GM19455 (cell line): Measurements from ENCODE around the gene RAI1.
"Not testable (repeated sequence)": the region's sequence is repeated elsewhere in the genome, so short reads cannot be mapped to it uniquely, and the experiment has no call there.

Experiments used
- ATAC-seq: cut with Tn5 transposase; IDR thresholded peaks from one replicate; pipeline ENCODE4 v1.9.1; 2021; ENCODE audit not compliant: unreplicated experiment

Gene RAI1, protein sequence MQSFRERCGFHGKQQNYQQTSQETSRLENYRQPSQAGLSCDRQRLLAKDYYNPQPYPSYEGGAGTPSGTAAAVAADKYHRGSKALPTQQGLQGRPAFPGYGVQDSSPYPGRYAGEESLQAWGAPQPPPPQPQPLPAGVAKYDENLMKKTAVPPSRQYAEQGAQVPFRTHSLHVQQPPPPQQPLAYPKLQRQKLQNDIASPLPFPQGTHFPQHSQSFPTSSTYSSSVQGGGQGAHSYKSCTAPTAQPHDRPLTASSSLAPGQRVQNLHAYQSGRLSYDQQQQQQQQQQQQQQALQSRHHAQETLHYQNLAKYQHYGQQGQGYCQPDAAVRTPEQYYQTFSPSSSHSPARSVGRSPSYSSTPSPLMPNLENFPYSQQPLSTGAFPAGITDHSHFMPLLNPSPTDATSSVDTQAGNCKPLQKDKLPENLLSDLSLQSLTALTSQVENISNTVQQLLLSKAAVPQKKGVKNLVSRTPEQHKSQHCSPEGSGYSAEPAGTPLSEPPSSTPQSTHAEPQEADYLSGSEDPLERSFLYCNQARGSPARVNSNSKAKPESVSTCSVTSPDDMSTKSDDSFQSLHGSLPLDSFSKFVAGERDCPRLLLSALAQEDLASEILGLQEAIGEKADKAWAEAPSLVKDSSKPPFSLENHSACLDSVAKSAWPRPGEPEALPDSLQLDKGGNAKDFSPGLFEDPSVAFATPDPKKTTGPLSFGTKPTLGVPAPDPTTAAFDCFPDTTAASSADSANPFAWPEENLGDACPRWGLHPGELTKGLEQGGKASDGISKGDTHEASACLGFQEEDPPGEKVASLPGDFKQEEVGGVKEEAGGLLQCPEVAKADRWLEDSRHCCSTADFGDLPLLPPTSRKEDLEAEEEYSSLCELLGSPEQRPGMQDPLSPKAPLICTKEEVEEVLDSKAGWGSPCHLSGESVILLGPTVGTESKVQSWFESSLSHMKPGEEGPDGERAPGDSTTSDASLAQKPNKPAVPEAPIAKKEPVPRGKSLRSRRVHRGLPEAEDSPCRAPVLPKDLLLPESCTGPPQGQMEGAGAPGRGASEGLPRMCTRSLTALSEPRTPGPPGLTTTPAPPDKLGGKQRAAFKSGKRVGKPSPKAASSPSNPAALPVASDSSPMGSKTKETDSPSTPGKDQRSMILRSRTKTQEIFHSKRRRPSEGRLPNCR (N-terminal part only)

DNA sequence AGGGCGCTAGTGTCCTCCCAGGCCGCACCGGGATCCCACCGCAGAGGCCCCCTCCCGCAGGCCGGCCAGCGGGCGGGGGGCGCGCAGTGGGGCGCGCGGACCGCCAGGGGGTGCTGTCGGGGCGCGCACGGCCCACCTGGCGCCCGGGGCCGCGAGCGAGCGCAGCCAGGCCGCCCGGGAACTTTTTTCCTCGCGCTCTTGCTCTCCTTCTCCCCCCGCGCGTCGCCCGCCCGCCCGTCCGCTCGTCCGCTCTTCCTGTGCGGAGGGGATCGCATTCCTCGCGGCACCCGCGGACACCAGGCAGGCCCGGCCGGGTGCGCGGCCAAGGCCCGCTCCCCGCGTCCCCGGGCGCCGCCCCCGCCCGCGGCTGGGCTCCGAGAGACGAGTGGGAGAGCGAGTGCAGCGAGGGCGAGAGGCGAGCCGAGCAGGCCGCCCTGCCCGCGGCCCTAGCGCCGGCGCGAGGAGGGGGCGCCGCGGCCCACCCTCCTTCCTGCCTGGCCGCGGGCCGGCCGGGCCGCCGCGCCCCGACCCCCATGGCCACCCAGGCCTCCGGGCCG, at the start of gene RAI1:
Gene RAI1, plus strand, starts transcription at position 272 of the 557 bp plus-strand sequence. CDS start 111,491 bp downstream, outside the sequence.
- peak; percentile 48 for ATAC-seq

DNA sequence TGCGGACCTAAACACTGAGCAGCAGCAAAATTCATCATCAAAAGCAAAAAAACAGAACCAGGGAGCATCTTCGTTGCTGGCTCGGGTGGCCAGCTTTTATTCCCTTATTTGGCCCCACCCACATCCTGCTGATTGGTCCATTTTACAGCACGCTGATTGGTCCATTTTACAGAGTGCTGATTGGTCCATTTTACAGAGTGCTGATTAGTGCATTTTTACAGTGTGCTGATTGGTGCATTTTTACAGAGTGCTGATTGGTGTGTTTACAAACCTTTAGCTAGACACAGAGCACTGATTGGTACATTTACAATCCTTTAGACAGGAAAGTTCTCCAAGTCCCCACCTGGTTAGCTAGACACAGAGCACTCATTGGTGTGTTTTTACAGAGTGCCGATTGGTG, 48.6 kb upstream of the RAI1 start:
- not testable (repeated sequence) for ATAC-seq

DNA sequence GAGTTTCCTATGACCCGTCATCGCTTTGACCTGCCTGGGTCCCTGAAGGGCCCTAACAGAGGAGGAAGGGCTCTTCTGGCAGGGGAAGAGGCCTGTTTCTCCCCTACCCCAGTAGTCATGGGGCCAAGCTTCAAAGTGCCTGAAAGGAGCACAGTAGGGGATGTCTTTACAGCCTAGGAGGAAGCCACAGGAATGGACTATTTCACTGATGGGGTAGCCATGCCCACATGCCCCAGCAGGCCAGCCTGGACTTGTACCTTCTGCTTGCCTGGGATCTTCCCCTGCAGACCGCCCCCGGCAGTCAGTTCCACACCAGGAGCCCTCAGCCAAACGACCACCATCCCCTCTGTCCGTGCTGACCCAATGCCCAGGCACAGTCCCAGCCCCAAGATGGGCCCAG, 47.9 kb upstream of the RAI1 start:
- no peak for ATAC-seq

DNA sequence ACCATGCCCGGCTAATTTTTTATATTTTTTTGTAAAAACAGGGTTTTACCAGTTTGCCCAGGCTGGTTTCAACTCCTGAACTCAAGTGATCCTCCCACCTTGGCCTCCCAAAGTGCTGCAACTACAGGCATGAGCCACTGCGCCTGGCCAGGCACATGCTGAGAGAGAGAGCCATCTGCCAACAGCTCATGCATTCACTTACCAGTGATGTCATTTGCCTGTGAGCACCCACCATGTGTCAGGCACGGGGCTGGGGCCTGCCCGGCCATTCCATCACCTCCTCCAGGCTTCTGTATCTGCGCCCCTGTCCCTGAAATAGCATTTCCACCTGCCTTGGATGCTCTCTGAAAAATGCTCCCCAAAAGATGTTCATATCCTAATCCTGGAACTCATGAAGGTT, 46.1 kb upstream of the RAI1 start:
- no peak for ATAC-seq

DNA sequence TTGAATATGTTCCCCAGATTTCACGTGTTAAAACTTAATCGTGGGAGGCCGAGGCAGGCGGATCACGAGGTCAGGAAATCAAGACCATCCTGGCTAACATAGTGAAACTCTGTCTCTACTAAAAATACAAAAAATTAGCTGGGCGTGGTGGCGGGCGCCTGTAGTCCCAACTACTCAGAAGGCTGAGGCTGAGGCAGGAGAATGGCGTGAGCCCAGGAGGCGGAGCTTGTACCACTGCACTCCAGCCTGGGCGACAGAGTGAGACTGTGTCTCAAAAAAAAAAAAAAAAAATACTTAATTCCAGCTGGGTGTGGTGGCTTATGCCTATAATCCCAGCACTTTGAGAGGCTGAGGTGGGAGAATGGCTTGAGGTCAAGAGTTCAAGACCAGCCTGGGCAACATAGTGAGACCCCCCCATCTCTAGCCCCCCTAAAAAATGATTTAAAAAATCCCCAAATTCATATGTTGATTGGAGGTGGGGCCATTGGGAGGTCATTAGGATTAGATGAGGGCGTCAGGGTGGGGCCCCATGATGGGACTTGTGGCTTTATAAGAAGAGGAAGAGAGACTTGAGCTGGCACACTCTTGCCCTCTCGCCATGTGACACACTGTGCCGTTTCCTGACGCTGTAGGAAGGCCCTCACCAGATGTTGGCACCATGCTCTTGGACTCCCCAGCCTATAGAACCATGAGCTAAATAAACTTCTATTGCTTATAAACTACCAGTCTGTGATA, 45.6 kb upstream of the RAI1 start:
- not testable (repeated sequence) for ATAC-seq

DNA sequence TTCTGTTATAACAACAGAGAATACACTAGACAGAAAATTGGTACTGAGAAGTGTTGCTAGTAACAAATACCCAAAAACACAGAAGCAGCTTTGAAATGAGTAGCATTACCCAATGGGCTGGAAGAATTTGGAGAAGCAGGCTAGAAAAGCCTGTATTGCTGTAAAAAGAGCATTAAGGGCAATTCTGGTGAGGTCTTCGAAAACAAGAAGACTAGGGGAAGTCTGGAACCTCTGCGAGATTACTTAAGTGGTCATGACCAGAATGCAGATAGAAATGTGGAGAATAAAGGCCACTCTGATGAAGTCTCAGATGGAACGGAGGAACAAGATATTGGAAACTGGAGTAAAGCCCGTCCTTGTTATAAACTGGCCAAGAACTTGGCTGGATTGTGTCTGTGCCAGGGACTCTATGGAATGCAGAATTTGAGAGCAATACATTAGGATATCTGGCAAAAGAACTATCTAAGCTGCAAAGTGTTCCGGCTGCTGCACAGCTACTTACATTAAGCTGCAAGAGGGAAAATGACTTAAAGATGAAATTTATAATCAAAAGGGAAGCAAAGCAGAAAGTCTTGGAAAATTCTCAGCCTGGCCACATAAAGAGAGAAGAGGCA, 44.9 kb upstream of the RAI1 start:
- ATAC-seq, result no peak

DNA sequence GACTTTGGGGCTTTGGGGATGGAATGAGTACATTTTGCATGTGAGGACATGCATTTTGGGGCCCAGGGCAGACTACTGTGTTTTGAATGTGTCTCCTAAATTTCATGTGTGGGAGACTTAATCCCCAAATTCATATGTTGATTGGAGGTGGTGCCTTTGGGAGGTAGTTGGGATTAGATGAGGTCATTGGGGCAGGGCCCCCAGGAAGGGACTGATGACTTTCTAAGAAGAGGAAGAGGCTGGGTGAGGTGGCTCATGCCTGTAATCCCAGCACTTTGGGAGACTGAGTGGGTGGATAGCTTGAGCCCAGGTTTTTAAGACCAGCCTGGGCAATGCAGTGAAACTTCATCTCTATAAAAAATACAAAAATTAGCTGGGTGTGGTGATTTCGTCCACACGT, 42.8 kb upstream of the RAI1 start:
- ATAC-seq, result no peak

DNA sequence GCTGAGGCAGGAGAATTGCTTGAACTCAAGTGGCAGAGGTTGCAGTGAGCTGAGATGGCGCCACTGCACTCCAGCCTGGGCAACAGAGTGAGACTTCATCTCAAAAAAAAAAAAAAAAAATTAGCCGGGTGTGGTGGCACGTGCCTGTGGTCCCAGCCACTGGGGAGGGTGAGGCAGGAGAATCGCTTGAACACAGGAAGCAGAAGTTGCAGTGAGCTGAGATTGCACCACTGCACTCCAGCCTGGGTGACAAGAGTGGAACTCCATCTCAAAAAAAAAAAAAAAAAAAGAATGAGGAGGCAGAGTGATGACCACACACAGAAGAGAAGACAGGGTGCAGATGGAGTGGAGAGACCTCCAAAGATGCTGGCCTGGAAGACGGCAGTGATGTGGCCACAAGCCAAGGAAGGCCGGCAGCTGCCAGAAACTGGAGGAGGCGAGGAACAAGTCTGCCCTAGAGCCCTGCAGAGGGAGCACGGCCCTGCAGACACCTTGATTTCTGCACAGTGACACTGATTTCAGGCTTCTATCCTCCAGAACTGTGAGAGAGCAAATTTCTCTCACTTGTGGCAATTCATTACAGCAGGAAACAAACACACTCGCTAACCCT, 41.5 kb upstream of the RAI1 start:
- ATAC-seq, result not testable (repeated sequence)

DNA sequence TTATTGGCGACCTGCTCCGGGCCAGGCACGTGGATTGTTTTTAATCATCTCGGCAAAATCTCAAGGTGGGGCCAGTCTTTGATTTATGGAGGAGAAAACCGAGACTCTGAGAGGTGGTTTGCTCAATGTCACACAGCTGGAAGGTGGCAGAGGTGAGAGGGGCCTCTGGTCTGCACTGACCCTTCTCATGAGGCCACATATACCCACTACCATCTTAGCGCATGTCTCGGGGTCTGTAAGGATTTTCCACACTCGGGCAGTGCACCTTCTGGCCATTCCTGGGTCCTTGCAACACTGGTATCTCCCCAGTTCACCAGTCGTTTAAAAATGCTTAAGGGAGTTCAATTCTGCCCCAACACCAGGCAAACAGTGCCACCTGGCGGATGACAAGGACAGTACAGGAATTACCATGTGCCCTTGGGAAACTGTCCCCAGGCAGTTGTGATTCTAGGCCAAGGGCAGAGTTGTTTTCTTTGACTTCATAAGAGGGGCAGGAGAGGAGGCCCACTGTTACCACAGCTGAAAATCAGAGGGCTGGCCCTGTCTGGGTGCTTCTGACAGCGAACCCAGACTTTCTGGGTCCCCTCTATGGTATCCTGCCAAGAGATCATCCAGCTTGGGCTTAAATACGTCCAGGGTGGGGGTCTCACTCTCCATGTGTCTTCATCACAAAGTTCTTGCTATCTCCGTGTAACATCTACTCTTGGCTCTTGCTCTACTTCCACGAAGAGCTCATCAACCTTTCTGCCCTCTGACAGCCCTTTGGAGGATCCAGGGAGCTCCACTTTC, 39.4 kb upstream of the RAI1 start:
- ATAC-seq, result no peak

DNA sequence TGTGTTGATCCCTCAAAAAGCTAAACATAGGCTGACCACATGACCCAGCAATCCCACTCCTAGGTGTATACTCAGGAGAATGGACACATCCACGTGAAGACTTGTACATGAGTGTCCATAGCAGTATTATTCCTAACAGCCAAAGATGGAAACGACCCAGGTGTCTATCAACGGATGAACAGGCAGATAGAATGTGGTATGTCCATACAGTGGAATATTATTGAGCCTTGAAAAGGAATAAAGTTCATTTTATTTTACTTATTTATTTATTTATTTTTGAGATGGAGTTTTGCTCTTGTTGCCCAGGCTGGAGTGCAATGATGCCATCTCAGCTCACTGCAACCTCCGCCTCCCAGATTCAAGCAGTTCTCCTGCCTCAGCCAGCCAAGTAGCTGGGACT, 36.1 kb upstream of the RAI1 start:
- not testable (repeated sequence) for ATAC-seq

DNA sequence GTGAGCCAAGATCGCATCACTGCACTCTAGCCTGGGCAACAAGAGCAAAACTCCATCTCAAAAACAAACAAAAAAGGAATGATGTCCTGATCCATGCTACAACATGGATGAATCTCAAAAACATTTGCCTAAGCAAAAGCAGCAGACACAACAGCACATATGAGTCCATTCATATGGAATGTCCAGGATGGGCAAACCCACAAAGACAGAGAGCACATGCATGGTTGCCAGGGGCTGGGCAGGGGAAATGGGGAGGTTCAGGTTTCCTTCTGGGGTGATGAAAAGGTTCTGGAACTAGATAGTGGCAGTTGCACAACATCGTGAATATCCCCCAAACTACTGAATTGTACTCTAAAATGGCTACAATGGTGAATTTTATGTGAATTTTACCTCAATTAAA, 35.3 kb upstream of the RAI1 start:
- no peak for ATAC-seq

DNA sequence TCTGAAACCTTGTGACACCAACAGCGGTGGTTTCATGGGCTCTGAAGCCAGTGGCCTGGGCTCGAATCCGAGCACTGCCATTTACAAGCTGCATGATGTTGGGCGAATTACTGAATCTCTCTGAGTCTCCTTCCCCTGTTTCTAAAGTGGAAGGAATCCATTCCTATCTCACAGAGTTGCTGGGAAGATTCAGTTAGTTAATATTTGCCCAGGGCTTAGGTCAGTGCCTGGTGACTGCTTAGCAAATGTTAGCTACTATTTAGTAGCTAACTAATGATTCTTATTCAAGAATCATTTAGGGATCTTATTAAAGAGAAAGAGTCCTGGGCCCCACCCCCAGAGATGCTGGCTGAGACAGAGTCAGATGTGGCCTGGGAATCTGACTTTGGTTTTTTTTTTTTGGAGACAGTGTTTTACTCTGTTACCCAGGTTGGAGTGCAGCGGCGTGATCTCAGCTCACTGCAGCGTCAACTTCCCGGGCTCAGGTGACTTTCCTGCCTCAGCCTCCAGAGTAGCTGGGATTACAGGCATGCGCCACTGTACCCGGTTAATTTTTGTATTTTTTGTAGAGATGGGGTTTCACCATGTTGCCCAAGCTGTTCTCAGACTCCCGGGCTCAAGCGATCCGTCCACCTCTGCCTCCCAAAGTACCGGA, 33.6 kb upstream of the RAI1 start:
- ATAC-seq, result no peak

DNA sequence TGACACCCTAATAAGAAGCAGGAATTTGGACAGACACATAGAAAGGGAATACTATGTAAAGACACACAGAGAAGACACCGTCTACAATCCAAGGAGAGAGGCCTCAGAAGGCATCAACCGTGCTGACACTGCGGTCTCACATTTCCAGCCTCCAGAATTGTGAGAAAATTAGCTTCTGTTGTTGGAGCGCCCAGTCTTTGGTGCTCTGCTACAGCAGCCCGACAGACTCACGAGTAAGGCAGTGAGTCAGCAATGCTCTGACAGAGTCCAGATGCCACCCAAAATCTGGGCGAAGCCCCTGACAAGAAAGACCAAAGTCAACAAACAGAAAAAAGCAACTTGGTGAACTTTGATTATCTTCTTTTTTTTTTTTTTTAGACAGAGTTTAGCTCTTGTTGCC, 32.5 kb upstream of the RAI1 start:
- ATAC-seq, result no peak

DNA sequence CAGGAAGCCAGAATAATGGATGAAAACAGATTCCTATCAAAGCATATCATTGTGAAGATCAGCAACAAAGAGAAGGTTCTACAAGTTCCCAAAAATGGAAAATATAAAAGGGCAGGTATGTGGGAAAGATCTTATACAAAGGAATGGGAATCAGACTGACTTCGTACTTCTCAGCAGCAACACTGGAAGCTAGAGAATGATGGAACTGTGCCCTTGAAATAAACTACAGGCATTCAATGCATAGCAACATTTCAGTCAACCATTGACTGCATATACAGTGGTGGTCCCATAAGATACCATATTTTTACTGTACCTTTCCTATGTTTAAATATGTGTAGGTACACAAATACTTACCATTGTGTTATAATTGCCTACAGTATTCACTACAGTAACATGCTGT, 30.3 kb upstream of the RAI1 start:
- ATAC-seq, result no peak

DNA sequence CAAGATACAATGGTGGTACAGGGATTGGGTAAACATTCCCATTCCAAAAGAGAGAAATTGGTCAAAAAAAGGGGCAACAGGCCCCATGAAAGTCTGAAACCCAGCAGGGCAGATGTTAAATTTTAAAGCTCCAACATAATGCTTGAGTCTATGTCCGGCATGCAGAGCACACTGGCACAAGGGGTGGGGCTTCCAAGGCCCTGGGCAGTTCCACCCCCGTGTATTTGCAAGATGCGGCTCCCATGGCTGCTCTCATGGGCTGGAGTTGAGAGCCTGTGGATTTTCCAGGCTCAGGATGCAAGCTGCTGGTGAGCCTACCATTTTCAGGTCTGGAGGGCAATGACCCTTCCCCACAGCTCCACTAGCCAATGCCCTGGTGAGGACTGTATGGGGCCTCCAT, 27.9 kb upstream of the RAI1 start:
- ATAC-seq, result no peak

DNA sequence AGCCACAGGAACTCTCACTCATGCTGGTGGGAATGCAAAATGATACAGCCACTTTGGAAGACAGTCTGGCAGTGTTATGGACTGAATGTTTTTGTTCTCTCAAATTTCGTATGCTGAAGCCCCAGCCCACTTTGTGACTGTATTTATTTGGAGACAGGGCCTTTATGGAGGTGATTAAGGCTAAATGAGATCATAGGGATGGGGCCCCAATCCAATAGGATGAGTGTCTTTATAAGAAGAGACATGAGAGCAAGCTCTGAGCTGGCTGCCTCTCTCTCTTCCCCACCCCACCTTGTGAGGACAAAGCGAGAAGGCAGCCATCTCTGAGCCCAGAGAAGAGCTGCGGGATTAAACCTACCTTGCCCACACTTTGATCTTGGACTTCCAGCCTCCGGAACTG, 21.9 kb upstream of the RAI1 start:
- ATAC-seq, result no peak

DNA sequence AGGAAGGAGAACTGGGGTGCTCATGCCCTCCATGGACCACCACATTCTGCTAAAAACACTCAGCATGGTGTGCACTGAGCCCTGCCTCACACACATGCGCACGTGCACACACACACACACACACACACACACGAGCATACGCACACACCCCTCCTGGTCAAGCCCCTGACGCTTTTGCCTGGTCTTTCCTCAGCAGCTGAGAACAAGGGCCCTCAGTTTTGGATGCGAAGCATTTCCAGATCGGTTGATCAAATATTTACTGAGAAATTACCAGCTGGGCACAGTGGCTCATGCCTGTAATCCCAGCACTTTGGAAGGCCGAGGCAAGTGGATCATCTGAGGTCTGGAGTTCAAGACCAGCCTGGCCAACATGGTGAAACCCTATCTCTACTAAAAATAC, 20.1 kb upstream of the RAI1 start:
- ATAC-seq, result no peak

DNA sequence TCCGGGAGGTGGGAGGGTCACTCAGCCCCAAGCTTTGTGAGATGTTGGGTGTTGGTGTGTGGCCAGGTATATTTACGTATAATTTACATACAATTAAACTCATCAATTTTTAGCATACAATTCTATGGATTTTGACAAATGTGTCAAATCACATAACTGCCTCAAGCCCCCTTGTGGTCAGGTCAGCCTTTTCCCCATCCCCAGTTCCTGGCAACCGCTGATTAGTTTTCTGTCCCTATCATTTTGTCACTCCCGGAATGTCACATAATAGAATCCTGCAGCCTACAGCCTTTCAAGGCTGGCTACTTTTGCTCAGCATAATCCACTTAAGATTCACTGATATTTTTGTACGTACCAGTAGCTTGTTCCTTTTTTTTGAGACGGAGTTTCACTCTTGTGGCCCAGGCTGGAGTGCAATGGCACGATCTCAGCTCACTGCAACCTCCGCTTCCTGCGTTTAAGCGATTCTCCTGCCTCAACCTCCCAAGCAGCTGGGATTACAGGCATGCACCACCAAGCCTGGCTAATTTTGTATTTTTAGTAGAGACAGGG, 19.3 kb upstream of the RAI1 start:
- ATAC-seq, result no peak
